Measurements from ENCODE around the gene SCPEP1.

GRCh38 chr17:56945938-56946505, 31.9 kb upstream of the SCPEP1 start:
- TF ChIP-seq, protein P1, sequence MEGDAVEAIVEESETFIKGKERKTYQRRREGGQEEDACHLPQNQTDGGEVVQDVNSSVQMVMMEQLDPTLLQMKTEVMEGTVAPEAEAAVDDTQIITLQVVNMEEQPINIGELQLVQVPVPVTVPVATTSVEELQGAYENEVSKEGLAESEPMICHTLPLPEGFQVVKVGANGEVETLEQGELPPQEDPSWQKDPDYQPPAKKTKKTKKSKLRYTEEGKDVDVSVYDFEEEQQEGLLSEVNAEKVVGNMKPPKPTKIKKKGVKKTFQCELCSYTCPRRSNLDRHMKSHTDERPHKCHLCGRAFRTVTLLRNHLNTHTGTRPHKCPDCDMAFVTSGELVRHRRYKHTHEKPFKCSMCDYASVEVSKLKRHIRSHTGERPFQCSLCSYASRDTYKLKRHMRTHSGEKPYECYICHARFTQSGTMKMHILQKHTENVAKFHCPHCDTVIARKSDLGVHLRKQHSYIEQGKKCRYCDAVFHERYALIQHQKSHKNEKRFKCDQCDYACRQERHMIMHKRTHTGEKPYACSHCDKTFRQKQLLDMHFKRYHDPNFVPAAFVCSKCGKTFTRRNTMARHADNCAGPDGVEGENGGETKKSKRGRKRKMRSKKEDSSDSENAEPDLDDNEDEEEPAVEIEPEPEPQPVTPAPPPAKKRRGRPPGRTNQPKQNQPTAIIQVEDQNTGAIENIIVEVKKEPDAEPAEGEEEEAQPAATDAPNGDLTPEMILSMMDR (IDR thresholded peaks at IDR 0.05), result no peak
- TF ChIP-seq POLR2A (IDR thresholded peaks at IDR 0.05), result no peak

Measured in prostate gland (tissue), 2 donors.